Measurements from ENCODE around the gene MYLK4.

- no peak for TF ChIP-seq CTCF (IDR thresholded peaks at IDR 0.05; ENCODE audit: extremely low read depth in 1 of 2, insufficient read depth in 1 of 2, low read depth in 1 of 2, low read length in 2 of 2)
- no peak for TF ChIP-seq EZH2 (IDR thresholded peaks at IDR 0.05; ENCODE audit: borderline replicate concordance, low read depth, low read length, severe bottlenecking)
- TF ChIP-seq POLR2AphosphoS5 (IDR thresholded peaks at IDR 0.05; ENCODE audit: insufficient read depth, low read depth, low read length), result no peak
- no peak for TF ChIP-seq MAX (IDR thresholded peaks at IDR 0.05; ENCODE audit: insufficient read depth, insufficient read length)
- TF ChIP-seq POLR2A (IDR thresholded peaks at IDR 0.05; ENCODE audit: low read depth, low read length), result no peak
- TF ChIP-seq FOS (IDR thresholded peaks at IDR 0.05; ENCODE audit: borderline replicate concordance, insufficient read depth, low read length), result no peak
- no peak for TF ChIP-seq GATA2 (IDR thresholded peaks at IDR 0.05; ENCODE audit: insufficient read depth, insufficient read length, low read depth, low read length)
Observed at GRCh38 chr6:2782356-2782708, 31.6 kb upstream of the MYLK4 start.
